Jurkat, Clone E6-1 (cell line): ENCODE data around the gene CHRD.

Source experiments
- DNase-seq: peaks from one replicate; pipeline ENCODE4 v3.0.0-alpha.2; 2011; ENCODE audit warnings: low read depth, low spot score
- H3K4me3 ChIP-seq: 2 replicates; pipeline ENCODE4 v1.5.1; 2011; ENCODE audit warnings: mild to moderate bottlenecking, low read length, control low read depth, moderate library complexity

The CHRD gene

GRCh38 chr3:184358921-184359350 lies 20.9 kb upstream of the CHRD start:
- no peak overlapping the region for H3K4me3 ChIP-seq
- no peak for DNase-seq

- DNase-seq: no peak
- H3K4me3 ChIP-seq: no peak overlapping the region
Observed at GRCh38 chr3:184359610-184360009, 20.2 kb upstream of the CHRD start.

- no peak overlapping the region for H3K4me3 ChIP-seq
- no peak for DNase-seq
Observed at GRCh38 chr3:184360070-184360928, 19.6 kb upstream of the CHRD start.

GRCh38 chr3:184360929-184361531 lies 18.8 kb upstream of the CHRD start:
- H3K4me3 ChIP-seq: peak overlapping the region; percentile 55
- DNase-seq: no peak

GRCh38 chr3:184361532-184361931 lies 18.3 kb upstream of the CHRD start, which contains the start of the genes CLCN2 and POLR2H:
CLCN2 (minus strand) TSS chr3:184361605; CDS start chr3:184361479, 126 bp downstream.
POLR2H (plus strand) TSS chr3:184361710; CDS start chr3:184363493, 1,783 bp downstream.
- DNase-seq: no peak
- peak within 1 kb of the TSS; percentile 95 for H3K4me3 ChIP-seq

GRCh38 chr3:184361932-184362667 lies 17.8 kb upstream of the CHRD start:
- H3K4me3 ChIP-seq: peak overlapping the region; percentile 95
- no peak for DNase-seq

GRCh38 chr3:184362668-184363546 lies 16.9 kb upstream of the CHRD start:
- DNase-seq: peak; percentile 97
- peak overlapping the region; percentile 95 for H3K4me3 ChIP-seq

- no peak overlapping the region for H3K4me3 ChIP-seq
- no peak for DNase-seq
Observed at GRCh38 chr3:184366619-184367289, 13.1 kb upstream of the CHRD start.

GRCh38 chr3:184368116-184368515 lies 11.7 kb upstream of the CHRD start:
- no peak for DNase-seq
- H3K4me3 ChIP-seq: no peak overlapping the region

- no peak for DNase-seq
Observed at GRCh38 chr3:184368586-184369183, 11.2 kb upstream of the CHRD start.

GRCh38 chr3:184371570-184372018 lies 8.3 kb upstream of the CHRD start:
- no peak overlapping the region for H3K4me3 ChIP-seq
- peak; percentile 77 for DNase-seq

More at GRCh38 chr3:184368586-184369183, 11.2 kb upstream of the CHRD start:
- H3K4me3 ChIP-seq: no peak overlapping the region

GRCh38 chr3:184372296-184372821 lies 7.5 kb upstream of the CHRD start:
- no peak for DNase-seq
- no peak overlapping the region for H3K4me3 ChIP-seq

GRCh38 chr3:184372911-184373310 lies 6.9 kb upstream of the CHRD start:
- H3K4me3 ChIP-seq: no peak overlapping the region
- DNase-seq: no peak

GRCh38 chr3:184373422-184373821 lies 6.4 kb upstream of the CHRD start:
- DNase-seq: no peak
- no peak overlapping the region for H3K4me3 ChIP-seq

- no peak overlapping the region for H3K4me3 ChIP-seq
- no peak for DNase-seq
Observed at GRCh38 chr3:184375747-184376461, 4.0 kb upstream of the CHRD start.

- no peak for DNase-seq
- H3K4me3 ChIP-seq: no peak overlapping the region
Observed at GRCh38 chr3:184377374-184377773, 2.5 kb upstream of the CHRD start.

GRCh38 chr3:184377882-184378445 lies 1.9 kb upstream of the CHRD start, which contains the start of gene THPO:
THPO (minus strand) TSS chr3:184378207; CDS start chr3:184376259, 1,948 bp downstream.
- no peak for DNase-seq
- H3K4me3 ChIP-seq: no peak within 1 kb of the TSS
